Neural progenitor cell (in vitro differentiated cells): ENCODE results near the gene STAT2. TPM values are rescaled to one million over a fixed set of nuclear protein-coding genes. Genes with fewer than 3 reads are reported as not detected.
"Not testable (repeated sequence)": the region's sequence is repeated elsewhere in the genome, so short reads cannot be mapped to it uniquely, and the experiment has no call there.

Source experiments
- DNase-seq: peaks from one replicate; pipeline ENCODE4 v3.0.0-alpha.2; 2016; ENCODE audit warnings: low spot score
- H2AFZ ChIP-seq: fragments of 200-600 bp; sonication (generic); replicated peaks from 2 replicates; pipeline ENCODE4 v1.6.1; 2016; ENCODE audit warnings: antibody characterized with exemption
- H3F3A ChIP-seq: fragments of 200-600 bp; sonication (generic); 2 replicates; pipeline ENCODE4 v1.6.1; 2016; ENCODE audit warnings: antibody characterized with exemption, low read depth
- H3K27ac ChIP-seq: fragments of 200-600 bp; sonication (generic); 2 replicates; pipeline ENCODE4 v1.5.1; 2016; ENCODE audit warnings: mild to moderate bottlenecking
- H3K27me3 ChIP-seq: fragments of 200-600 bp; sonication (generic); 2 replicates; pipeline ENCODE4 v1.6.1; 2016; ENCODE audit warnings: mild to moderate bottlenecking, moderate library complexity
- H3K36me3 ChIP-seq: fragments of 200-600 bp; sonication (generic); 2 replicates; pipeline ENCODE4 v1.5.1; 2016
- H3K4me1 ChIP-seq: fragments of 200-600 bp; sonication (generic); 2 replicates; pipeline ENCODE4 v1.6.1; 2016; ENCODE audit warnings: mixed run types
- H3K4me2 ChIP-seq: fragments of 200-600 bp; sonication (generic); 2 replicates; pipeline ENCODE4 v1.6.1; 2016
- H3K4me3 ChIP-seq: fragments of 200-600 bp; sonication (generic); 2 replicates; pipeline ENCODE4 v1.5.1; 2016
- H3K79me2 ChIP-seq: fragments of 200-600 bp; sonication (generic); 2 replicates; pipeline ENCODE4 v1.6.1; 2016; ENCODE audit warnings: low read depth
- H3K9ac ChIP-seq: fragments of 200-600 bp; sonication (generic); 2 replicates; pipeline ENCODE4 v1.6.1; 2016
- H3K9me3 ChIP-seq: fragments of 200-600 bp; sonication (generic); 2 replicates; pipeline ENCODE4 v1.5.1; 2016; ENCODE audit warnings: low read depth
- H4K20me1 ChIP-seq: fragments of 200-600 bp; sonication (generic); 2 replicates; pipeline ENCODE4 v1.6.1; 2016; ENCODE audit warnings: low read depth
- H3K27ac Mint-ChIP-seq: 3 replicates; pipeline ENCODE4 v1.8.0; 2021; ENCODE audit warnings: mixed read lengths
- H3K27me3 Mint-ChIP-seq: 2 replicates; pipeline ENCODE4 v1.8.0; 2022; ENCODE audit warnings: low read depth, mild to moderate bottlenecking, inconsistent platforms, moderate library complexity, mixed read lengths; ENCODE audit not compliant: insufficient read depth
- H3K36me3 Mint-ChIP-seq: 3 replicates; pipeline ENCODE4 v1.8.0; 2021; ENCODE audit warnings: mixed read lengths
- H3K4me1 Mint-ChIP-seq: 3 replicates; pipeline ENCODE4 v1.8.0; 2021; ENCODE audit warnings: mixed read lengths
- H3K4me3 Mint-ChIP-seq: 3 replicates; pipeline ENCODE4 v1.8.0; 2021; ENCODE audit warnings: mild to moderate bottlenecking, moderate library complexity, mixed read lengths
- H3K9me3 Mint-ChIP-seq: 3 replicates; pipeline ENCODE4 v1.8.0; 2020; ENCODE audit warnings: mixed read lengths
- CTCF ChIP-seq: fragments of 200-600 bp; sonication (generic); IDR thresholded peaks from 2 replicates; pipeline ENCODE4 v1.5.1; 2017; ENCODE audit warnings: antibody characterized with exemption, mild to moderate bottlenecking
- EZH2 ChIP-seq: fragments of 200-600 bp; sonication (generic); IDR thresholded peaks from 2 replicates; pipeline ENCODE4 v1.6.1; 2017; ENCODE audit warnings: antibody characterized with exemption, mild to moderate bottlenecking, moderate library complexity
- EZH2phosphoT487 ChIP-seq: fragments of 200-600 bp; sonication (generic); IDR thresholded peaks from 2 replicates; pipeline ENCODE4 v1.6.1; 2017; ENCODE audit warnings: antibody characterized with exemption
- total RNA-seq: library from RNA; depleted of rRNA; stranded (reverse); fragments of >200 nt; gene quantifications from 2 replicates; pipeline ENCODE4 v1.2.3, GENCODE V29; 2015; ENCODE audit warnings: low replicate concordance

STAT2 gene
- total RNA-seq, 1 donor from 2014 or later, result 86.4 TPM

- H3K9me3 ChIP-seq, result no peaks in the 10 kb centered on the region
- no peak overlapping the region for H3K9ac ChIP-seq
- Mint-ChIP-seq H3K27me3 (peaks cover 2% of the 10 kb centered on the region), H3K9me3 (no peaks in the 10 kb centered on the region), H3K4me3 (no peak overlapping the region), H3K27ac (no peak overlapping the region), H3K36me3 (peaks cover 31% of the 10 kb centered on the region), H3K4me1 (peaks cover 3% of the 10 kb centered on the region)
- no peaks in the 10 kb centered on the region for H3K4me1 ChIP-seq
- peaks cover 5% of the 10 kb centered on the region for H3K36me3 ChIP-seq
- H3K27ac ChIP-seq, result no peak overlapping the region
- no peaks in the 10 kb centered on the region for H4K20me1 ChIP-seq
- H2AFZ ChIP-seq, result no peak overlapping the region
- no peak overlapping the region for H3K4me3 ChIP-seq
- TF ChIP-seq CTCF (peak; percentile 18), EZH2phosphoT487 (no peak)
- H3K27me3 ChIP-seq, result no peaks in the 10 kb centered on the region
- no peak overlapping the region for H3K4me2 ChIP-seq
- H3K79me2 ChIP-seq, result no peaks in the 10 kb centered on the region
- DNase-seq, result no peak
- no peaks in the 10 kb centered on the region for H3F3A ChIP-seq
Observed at GRCh38 chr12:56346675-56347074, 13.2 kb downstream of the STAT2 start.

GRCh38 chr12:56342290-56342689 is 17.6 kb downstream of the STAT2 start:
- not testable (repeated sequence) for H2AFZ ChIP-seq, H3K9me3 Mint-ChIP-seq, H3K4me2 ChIP-seq, H3K27ac ChIP-seq, H3K27me3 ChIP-seq, H3K9ac ChIP-seq, DNase-seq, H3K79me2 ChIP-seq, H3K27me3 Mint-ChIP-seq, H3K27ac Mint-ChIP-seq, H3K4me3 ChIP-seq, H3K4me3 Mint-ChIP-seq, H3K9me3 ChIP-seq, H4K20me1 ChIP-seq, H3K36me3 ChIP-seq
- Mint-ChIP-seq H3K4me1 (peaks cover 11% of the 10 kb centered on the region), H3K36me3 (peaks cover 11% of the 10 kb centered on the region)
- H3F3A ChIP-seq, result peaks cover 18% of the 10 kb centered on the region
- H3K4me1 ChIP-seq, result peaks cover 20% of the 10 kb centered on the region

- Histone ChIP-seq H3K79me2 (no peaks in the 10 kb centered on the region), H3K27ac (no peak overlapping the region), H2AFZ (no peak overlapping the region), H3K4me1 (peaks cover 20% of the 10 kb centered on the region), H4K20me1 (no peaks in the 10 kb centered on the region), H3K27me3 (no peaks in the 10 kb centered on the region), H3F3A (peaks cover 19% of the 10 kb centered on the region), H3K9ac (no peak overlapping the region), H3K36me3 (no peaks in the 10 kb centered on the region), H3K4me2 (no peak overlapping the region), H3K4me3 (no peak overlapping the region), H3K9me3 (no peaks in the 10 kb centered on the region)
- peaks cover 9% of the 10 kb centered on the region for H3K36me3 Mint-ChIP-seq
- no peaks in the 10 kb centered on the region for H3K9me3 Mint-ChIP-seq
- H3K4me1 Mint-ChIP-seq, result peaks cover 11% of the 10 kb centered on the region
- H3K4me3 Mint-ChIP-seq, result no peak overlapping the region
- DNase-seq, result no peak
- H3K27ac Mint-ChIP-seq, result no peak overlapping the region
- peaks cover 5% of the 10 kb centered on the region for H3K27me3 Mint-ChIP-seq
- TF ChIP-seq EZH2phosphoT487 (no peak), EZH2 (no peak), CTCF (no peak)
Observed at GRCh38 chr12:56341616-56342015, 18.3 kb downstream of the STAT2 start.

- peak overlapping the region; percentile 84 for H2AFZ ChIP-seq
- H3K9ac ChIP-seq, result peak overlapping the region; percentile 38
- no peaks in the 10 kb centered on the region for H3K79me2 ChIP-seq
- peak overlapping the region; percentile 73 for H3K27ac ChIP-seq
- H3K4me3 ChIP-seq, result peak overlapping the region; percentile 18
- no peaks in the 10 kb centered on the region for H3K9me3 ChIP-seq
- Mint-ChIP-seq H3K27me3 (peaks cover 5% of the 10 kb centered on the region), H3K9me3 (no peaks in the 10 kb centered on the region), H3K4me3 (peak overlapping the region; percentile 2), H3K36me3 (no peaks in the 10 kb centered on the region), H3K4me1 (peaks cover 11% of the 10 kb centered on the region), H3K27ac (peak overlapping the region; percentile 55)
- no peaks in the 10 kb centered on the region for H3K36me3 ChIP-seq
- H3F3A ChIP-seq, result peaks cover 30% of the 10 kb centered on the region
- H3K4me2 ChIP-seq, result peak overlapping the region; percentile 70
- no peak for DNase-seq
- TF ChIP-seq CTCF, result no peak
- TF ChIP-seq EZH2, result no peak
- TF ChIP-seq EZH2phosphoT487, result no peak
- no peaks in the 10 kb centered on the region for H4K20me1 ChIP-seq
- peaks cover 20% of the 10 kb centered on the region for H3K4me1 ChIP-seq
- no peaks in the 10 kb centered on the region for H3K27me3 ChIP-seq
Observed at GRCh38 chr12:56339158-56339422, 20.8 kb downstream of the STAT2 start.
